HG03025 (cell line): ENCODE data around the gene CYB5B.

Source experiments
- ATAC-seq: cut with Tn5 transposase; IDR thresholded peaks from one replicate; pipeline ENCODE4 v1.9.1; 2021; ENCODE audit warnings: mild to moderate bottlenecking, moderate library complexity; ENCODE audit not compliant: unreplicated experiment, low FRiP score

CYB5B gene

DNA sequence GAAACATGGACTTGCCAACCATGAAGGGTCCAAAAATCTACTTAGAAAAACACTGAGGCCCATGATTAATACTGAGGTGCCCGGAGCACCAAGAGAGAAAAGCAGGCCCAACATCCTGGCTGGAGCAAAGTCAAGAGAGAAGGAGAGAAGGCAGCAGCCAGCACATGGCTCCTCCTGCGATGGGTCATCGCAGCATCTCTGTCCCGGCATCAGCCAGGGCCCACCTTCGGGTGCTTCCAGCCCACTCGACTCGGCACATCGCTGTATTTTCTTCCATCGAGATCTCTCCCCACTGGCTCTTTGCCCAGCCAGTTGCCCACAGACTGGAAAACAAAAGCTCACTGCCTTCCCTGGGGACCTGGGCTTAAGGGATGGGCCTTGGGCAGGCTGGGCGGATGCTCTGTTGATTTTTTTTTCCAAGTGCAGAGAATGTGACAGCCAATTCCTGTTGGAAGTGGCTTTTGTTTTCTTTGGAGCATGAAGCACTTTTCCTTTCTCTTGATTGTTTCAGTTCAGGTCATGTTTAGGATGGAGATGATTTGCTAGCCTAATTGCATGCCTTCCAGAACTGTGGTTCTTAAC lies 58.1 kb downstream of the CYB5B start:
- ATAC-seq = no peak

DNA sequence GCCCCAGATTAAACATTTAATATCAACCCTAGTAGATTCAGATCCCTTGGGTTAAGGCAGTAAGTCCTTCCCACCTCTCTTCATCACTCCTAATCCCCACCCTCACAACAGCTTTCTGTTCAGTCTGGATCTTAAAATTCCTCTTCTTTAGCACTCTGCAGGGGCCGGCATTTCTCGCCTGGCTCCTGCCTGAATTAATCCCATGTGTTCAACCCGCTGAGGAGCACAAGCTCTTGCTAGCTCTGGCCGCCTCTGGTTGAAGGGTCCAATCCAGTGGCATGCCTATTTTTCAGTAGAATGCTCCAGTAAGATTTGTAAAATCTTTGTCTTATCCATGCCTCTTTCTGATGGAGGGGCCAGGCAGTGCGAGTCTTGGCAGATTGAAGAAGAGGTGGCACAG lies 59.2 kb downstream of the CYB5B start:
- no peak for ATAC-seq

DNA sequence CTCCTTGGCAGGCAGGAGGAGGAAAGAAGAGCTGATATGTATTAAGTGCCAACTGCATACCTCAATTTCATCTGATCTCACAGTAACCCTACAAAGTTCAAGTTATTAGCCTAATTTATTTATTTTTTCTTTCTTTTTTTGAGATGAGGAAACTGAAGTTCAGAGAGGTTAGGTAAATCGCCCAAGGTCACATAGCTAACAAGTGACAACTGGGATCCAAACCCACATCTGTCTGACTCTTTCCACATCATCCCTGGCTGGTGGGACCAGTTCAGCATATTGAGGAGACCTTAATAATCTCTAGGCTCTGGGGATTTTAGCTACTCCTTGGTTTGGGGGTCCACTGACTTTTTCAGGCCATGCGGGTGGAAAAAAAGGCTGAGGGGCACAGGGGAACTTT lies 60.9 kb downstream of the CYB5B start:
- no peak for ATAC-seq

DNA sequence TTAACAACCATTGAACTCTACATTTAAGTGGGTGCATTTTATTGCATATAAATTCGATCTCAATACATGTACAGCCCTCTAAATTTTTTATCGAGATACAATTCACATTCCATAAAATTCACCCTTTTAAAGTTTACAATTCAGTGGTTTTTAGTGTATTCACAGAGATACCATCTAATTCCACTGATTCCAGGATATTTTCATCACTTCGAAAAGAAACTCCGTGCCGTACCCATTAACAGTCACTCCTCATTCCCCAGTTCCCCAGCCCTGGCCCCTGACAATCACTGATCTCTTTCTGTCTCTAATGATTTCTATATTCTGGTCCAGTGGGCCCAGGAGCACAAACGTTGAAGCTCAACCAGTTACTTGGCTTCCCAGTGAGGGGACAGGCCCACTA lies 61.4 kb downstream of the CYB5B start:
- ATAC-seq = no peak

DNA sequence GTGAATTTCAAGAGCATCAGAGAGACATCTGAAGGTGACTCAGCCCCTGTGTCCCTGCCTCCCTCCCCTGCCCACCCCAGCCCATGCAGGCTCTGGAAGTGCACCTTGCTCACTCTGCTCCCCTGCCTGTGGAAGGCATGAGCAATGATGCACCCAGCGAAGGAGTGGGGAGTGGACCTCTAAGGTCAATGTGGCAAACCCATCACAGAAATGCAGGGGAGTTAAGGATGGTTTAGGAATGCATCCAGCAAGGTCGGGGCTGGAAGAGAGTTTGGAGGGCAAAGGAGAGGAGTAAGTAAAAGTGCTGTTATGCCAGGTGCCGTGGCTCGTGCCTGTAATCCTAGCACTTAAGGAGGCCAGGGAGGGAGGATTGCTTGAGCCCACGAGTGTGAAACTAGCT lies 61.9 kb downstream of the CYB5B start:
- no peak for ATAC-seq

DNA sequence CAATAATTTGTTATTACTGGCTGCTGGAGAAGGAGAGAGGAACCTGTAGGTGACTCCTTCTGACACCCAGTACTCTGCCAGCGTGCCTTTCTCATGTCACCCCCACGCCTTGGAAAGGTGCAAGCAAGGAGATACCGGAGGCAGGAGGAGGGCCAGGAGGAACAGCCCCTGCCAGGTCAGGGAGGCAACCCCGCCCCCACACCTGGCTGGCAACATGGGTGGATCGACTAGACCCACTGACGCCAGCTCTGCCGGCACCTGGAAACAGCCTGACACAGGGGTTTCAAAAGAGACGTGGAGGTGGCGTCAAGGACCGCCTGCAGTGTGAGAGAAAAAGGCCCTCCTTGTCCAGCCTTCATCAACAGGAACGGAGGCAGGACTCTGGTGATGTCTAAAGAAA lies 62.3 kb downstream of the CYB5B start:
- no peak for ATAC-seq

DNA sequence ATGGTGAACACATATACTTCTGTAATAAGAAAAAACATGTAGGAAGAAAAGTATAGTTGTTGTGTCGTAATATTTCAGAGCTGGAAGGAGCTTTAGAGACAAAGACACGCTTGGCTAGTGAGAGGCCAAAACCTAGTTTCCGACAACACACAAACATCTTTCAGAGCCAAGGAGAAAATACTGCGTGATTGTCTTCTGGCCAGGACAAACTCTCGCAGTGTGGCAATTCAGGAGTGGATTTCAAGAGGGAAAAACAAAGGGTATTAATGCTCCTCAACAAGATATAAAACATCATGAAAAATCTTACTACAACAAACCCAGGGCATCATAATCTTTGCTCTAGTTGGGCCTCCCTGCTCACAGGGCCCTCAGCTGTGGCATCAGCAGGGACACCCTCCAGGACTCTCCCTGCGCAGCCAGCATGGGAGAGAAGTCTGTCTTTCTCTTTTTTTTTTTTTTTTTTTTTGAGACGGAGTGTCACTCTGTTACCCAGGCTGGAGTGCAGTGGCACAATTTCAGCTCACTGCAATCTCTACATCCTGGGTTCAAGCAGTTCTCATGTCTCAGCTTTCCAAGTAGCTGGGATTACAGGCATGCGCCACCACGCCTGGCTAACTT lies 66.4 kb downstream of the CYB5B start:
- no peak for ATAC-seq

DNA sequence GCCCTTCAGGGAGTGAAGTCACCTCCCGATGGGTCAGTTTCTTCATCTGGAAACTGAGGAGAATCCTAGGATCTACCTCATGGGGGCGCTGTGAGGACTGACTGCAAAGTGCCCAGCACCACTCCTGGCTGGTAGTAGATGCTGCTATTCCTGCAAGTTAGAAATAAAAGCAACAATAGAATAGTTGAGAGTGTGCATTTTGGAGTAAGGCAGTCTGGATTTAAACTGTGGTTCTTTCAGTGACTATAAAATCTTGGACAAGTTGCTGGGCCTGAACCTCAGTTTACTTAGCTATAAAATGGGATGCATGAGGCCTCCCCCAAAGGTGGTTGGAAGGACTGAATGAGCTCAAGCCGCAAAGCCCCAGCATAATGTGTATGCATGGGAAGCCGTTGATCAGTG lies 70.6 kb downstream of the CYB5B start:
- no peak for ATAC-seq

DNA sequence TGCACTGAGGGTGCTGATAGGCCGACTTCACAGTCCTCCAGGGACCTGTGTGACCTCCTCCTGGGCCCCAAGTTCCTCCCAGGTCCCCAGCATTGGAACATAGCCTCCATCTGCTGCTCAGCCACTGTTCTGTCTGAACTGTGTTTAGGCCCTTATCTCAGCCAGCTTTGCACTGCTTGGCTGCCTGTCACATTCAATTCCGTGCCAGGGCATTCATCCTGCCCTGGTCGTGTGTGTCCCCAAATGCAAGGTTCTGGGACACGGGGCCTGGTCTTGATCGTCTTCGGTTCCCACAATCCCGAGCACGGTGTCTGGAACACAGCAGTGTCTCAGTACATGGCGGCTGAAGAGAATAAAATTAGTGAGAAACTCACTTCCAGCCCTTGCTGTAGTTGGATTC lies 71.4 kb downstream of the CYB5B start:
- ATAC-seq = no peak

DNA sequence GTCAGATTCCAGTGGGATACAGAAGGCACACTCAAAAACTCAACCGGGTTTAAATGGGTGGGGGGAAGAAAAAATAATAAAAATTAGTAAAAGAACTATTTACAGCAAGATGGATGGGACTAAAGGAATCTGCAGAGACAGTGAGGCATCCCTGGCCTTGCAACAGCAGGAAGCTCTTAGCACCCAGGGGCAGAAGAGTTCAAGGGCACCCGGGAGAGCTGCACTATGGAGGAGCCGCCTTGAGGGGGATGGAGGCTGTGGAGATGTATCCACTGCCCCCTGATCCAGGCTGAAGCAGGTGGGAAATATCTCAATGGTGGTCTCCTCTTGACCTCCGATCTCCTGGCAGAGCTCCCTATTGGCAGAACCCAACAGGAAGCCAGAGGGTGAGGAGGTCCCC lies 72.0 kb downstream of the CYB5B start:
- no peak for ATAC-seq

DNA sequence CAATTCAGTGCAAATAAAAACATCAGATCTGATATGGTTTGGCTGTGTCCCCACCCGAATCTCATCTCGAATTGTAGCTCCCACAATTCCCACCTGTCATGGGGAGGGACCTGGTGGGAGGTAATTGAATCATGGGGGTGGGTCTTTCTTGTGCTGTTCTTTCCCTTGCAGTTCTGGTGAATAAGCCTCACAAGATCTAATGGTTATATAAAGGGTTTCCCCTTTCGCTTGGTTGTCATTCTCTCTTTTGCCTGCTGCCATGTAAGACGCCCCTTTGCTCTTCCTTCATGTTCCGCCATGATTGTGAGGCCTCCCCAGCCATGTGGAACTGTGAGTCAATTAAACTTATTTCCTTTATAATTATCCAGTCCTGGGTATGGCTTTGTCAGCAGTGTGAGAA lies 72.5 kb downstream of the CYB5B start:
- ATAC-seq = no peak

DNA sequence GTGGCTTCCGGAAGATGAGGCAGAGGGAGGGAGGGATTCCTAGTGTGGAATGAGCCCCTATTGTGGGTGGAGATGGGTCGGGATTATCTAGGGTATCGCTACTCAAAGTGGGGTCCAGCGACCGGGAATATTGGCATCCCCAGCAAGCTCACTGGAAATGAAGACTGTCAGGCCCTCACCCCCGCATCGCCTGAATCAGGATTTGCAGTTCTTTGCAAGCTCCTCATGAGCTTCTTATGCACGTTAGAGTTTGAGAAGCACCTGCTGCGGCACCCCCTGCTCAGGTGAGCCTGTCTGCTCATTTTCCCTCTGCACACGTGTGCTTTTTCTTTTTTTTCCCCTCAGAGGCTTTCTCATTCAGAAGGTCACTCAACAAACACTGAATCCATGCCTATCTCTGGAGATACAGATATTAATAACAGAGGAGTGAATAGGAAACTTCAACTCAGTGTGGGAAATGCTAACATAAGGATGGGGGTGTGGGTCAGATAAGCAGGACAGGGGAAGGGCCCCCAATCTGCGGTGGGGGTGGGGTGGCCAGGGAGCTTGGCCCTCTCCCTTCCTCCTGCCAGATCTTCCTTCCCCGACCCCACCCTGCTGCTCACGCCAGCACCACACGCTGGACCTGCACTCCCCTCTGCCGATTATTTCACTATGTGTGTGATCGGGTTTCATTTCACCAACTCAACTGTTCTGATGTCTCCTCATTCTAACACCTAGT lies 73.6 kb downstream of the CYB5B start:
- ATAC-seq = no peak

DNA sequence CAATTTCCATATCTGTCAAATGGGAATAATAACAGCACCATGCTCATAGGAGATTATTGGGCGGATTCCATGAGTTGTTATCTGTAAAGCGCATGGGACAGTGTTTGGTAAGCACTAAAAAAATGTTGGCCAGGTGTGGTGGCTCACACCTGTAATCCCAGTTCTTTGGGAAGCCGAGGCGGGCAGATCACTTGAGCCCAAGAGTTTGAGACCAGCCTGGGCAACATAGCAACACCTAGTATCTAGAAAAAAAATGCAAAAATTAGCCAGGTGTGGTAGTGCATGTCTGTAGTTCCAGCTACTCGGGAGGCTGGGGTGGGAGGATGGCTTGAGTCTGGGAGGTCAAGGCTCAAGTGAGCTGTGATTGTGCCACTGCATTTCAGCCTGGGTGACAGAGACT lies 74.5 kb downstream of the CYB5B start:
- ATAC-seq = no peak

DNA sequence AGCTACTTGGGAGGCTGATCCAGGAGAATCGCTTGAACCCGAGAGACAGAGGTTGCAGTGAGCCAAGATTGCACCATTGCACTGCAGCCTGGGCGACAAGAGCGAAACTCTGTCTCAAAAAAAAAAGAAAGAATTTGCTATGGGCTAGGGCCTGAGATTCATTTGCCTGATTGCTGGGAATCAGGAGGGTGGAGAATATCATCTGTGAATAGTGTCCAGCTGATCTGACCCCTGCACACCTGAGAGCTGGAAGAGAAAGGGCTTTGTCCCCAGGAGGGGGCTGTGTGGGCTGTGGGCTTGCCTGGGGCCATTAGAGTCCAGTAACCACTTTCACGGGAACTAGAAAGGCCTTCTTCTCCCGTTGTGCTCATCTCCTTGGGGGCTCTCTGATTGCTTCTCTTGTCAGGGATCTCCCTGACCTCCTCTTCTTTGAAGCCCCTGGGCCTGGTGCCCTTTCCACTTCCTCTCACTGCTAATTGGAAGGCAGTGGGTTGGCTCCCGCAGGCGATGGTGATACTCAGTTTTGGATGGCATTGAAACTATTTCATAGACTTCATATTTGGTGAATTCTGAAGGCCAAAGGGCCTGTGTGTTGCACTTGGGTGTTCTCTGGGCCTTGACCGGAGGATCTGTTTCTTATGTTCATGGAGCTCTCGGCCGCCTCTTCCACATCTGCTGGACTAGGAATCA lies 75.3 kb downstream of the CYB5B start:
- ATAC-seq = no peak

DNA sequence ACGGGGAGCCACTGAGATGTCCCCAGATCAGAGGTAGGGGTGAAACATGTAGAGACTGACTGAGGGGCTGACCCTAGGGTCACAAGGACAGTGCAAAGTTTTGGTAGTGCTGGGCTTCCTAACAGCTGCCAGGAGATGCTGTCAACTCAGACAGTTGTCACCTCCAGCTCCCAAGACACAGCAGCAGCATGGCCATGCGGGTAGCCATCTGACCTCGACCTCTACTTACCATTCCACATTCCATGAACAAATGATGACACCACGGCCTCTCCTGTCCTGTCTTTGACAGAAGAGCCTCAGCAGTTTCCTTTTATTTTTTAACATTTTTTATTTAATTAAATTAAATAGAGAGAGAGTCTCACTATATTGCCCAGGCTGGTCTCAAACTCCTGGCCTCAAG lies 76.1 kb downstream of the CYB5B start:
- ATAC-seq = no peak

DNA sequence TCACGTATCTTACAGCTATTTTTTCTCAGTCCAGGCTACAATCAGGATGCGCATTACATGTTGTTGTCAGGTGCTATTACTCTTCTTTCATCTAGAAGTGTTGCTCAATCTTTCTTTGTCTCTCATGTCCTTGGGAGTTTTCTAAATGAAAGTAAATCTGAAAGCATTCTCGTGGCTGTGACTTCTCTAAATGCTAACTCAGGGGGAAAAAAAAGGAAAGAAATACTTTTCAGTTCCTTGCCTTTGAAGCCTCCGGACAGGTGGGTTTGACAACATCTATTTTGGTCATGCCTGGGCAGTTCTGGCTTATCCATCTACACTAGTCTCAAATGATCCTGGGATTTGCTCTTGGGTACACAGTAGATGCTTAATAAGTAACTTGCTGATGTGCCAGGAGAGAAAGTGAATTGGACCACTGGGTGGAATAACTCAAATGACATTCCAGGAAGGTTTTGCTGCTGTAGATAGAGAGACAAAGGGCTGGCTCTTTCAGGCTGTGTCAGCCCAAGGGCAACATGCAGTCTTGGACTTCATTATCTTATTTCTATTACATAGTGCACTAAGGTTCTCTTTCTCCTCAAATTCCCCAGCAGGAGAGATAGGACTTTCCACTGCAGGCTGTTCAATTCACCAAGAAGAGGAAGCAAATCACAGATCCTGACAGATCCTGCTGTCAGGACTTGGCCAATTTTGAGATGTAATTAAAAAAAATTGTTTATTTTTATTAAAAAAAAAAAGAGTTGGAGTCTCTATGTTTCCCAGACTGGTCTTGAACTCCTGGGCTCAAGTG lies 77.7 kb downstream of the CYB5B start:
- no peak for ATAC-seq

DNA sequence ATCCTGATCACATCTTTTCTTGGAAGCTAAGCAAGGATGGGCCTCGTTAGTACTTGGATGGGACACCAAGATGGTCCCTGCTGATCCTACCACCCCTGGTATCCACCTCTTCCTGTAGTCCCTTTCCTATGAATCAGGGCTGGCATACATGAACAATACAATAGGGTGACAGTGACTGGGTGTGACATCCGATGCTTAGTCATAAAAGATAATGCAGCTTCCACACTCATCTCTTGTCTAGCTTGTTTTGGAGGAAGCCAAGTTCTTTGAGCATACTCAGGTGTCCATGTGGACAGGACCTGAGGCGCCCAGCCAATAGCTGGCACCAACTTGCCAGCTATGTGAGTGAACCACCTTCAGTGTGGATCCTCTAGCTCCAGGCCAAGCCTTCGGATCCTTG lies 78.8 kb downstream of the CYB5B start:
- no peak for ATAC-seq

DNA sequence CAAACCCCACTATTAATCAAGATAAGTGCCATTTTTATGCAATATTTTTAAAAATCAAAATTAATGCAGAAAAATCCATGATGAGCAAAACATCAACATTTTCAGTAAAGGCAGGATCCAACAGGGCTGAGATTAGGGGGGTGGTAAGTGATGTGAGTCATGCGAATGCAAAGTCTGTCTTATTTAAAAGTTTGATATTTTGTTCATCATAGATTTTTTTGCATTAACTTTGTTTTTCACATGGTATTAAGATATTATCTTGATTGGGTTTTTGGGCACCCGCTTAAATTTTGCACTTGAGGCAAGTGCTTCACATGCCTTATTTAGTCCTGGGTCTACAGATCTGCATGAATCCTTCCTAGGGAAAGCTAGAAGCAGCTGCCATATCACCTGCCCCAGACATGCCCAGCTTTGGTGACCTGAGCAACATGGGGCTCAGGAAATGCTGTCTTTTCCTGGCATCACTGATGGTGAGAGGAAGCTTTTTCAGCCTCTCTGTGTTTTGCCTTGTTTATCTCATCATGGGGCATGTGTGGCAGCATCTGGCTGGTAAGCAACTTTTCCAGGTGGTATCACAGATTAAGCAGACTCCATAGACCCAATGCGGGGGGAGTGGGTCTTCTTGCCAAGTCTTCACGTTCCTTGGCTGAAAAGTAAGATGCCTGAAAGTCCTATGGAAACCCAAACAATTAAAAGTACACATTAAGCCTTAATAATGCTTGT lies 83.8 kb downstream of the CYB5B start:
- ATAC-seq = no peak

DNA sequence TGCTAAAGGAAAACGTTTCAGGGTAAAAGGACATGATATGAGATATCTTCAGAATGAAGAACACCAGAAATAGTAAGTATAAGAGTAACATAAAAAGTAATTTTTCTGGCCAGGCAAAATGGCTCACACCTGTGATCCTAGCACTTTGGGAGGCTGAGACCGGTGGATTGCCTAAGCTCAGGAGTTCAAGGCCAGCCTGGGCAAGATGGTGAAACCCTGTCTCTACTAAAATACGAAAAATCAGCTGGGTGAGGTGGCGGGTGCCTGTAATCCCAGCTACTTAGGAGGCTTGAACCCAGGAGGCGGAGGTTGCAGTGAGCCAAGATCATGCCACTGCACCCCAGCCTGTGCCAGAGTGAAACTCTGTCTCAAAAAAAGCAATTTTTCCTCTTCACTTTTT lies 84.7 kb downstream of the CYB5B start:
- ATAC-seq = no peak

DNA sequence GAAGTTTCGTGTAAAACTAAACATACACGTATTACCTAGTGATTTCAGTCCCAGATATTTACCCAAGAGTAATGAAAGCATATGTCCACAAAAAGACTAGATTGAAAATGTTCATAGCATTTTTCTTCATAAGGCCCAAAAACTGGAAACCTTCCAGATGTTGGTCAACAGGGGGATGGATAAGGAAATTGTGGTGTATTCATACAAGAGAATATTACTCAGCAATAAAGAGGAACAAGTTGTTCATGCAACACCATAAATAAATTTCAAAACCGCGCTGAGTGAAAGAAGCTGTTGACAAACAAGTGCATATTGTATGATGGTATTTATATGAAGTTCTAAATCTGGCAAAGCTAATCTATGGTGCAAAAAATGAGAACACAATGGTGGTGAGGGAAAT lies 87.2 kb downstream of the CYB5B start:
- ATAC-seq = no peak
